H1 (cell line): Measurements from ENCODE around the gene TSEN34.

Source experiments
- CHD2 ChIP-seq: IDR thresholded peaks from 2 replicates; pipeline ENCODE4 v1.6.1; 2012; ENCODE audit warnings: low read length, improper control_type of control experiment
- CTBP2 ChIP-seq: IDR thresholded peaks from 2 replicates; pipeline ENCODE4 v1.7.0; 2011; ENCODE audit warnings: borderline replicate concordance, mild to moderate bottlenecking, moderate library complexity, mixed read lengths, low read length; ENCODE audit not compliant: insufficient read depth, insufficient read length
- CTCF ChIP-seq, 3 experiments: IDR thresholded peaks; 1 replicate in 2 of 3; 2 replicates in 1 of 3; pipeline versions ENCODE4 v1.5.1 to v1.6.1; 2011; ENCODE audit warnings: low read length in 3 of 3, mild to moderate bottlenecking in 3 of 3, inconsistent platforms in 2 of 3, low read depth in 1 of 3, moderate library complexity in 1 of 3; ENCODE audit not compliant: insufficient read depth in 1 of 3; ENCODE audit errors: control extremely low read depth in 1 of 3
- PHF8 ChIP-seq: fragments of 200-600 bp; sonication (generic); conservative IDR thresholded peaks from 2 replicates; pipeline ENCODE4 v1.7.1; 2012; ENCODE audit warnings: low read depth, mild to moderate bottlenecking, inconsistent platforms, low read length, moderate library complexity
- SP2 ChIP-seq: IDR thresholded peaks from 2 replicates; pipeline ENCODE4 v1.6.1; 2012; ENCODE audit warnings: mild to moderate bottlenecking, low read length, inconsistent platforms
- YY1 ChIP-seq: IDR thresholded peaks from 2 replicates; pipeline ENCODE4 v1.6.1; 2011; ENCODE audit warnings: low read depth, mild to moderate bottlenecking, low read length

- TF ChIP-seq CTBP2 (no peak), YY1 (no peak), CTCF (IDR thresholded peaks at IDR 0.05; ENCODE audit: control extremely low read depth in 1 of 3, insufficient read depth in 1 of 3, low read depth in 1 of 3, low read length in 3 of 3) (no peak), SP2 (no peak), PHF8 (no peak), CHD2 (no peak)
Measured at GRCh38 chr19:54188215-54188871, 2.8 kb upstream of the TSEN34 start.
